Common myeloid progenitor, CD34-positive (primary cell): ENCODE measurements around the gene PLEKHG3.
A peak's percentile ranks its signal among the peaks of the same experiment; 100 is the strongest.

ENCODE experiments used
- CTCF ChIA-PET: fragments of 350-600 bp; sonication (Branson Sonifier 250); formaldehyde crosslinking; loops from one replicate; lab custom pipeline; 2021; ENCODE audit warnings: antibody characterized with exemption; lab: Charles Lee
- POLR2A ChIA-PET: fragments of 350-600 bp; sonication (Branson Sonifier 250); formaldehyde crosslinking; loops from one replicate; lab custom pipeline; 2021; ENCODE audit warnings: antibody characterized with exemption; lab: Charles Lee
- DNase-seq, 3 donors: peaks; one replicate each; pipeline versions ENCODE4 v3.0.0 to v3.0.0-alpha.2; 2013
- H3K27ac ChIP-seq, 2 experiments: 1 replicate in 1 of 2; 2 replicates in 1 of 2; pipeline ENCODE4 v1.7.0; 2013; ENCODE audit warnings: inconsistent platforms in 2 of 2, low read length in 2 of 2, mild to moderate bottlenecking in 2 of 2, low read depth in 1 of 2, moderate library complexity in 1 of 2; ENCODE audit not compliant: severe bottlenecking in 2 of 2, insufficient read depth in 1 of 2, poor library complexity in 1 of 2
- H3K27me3 ChIP-seq, 5 experiments: replicated peaks in 2 of 5; 1 replicate in 3 of 5; 2 replicates in 2 of 5; pipeline versions ENCODE4 v1.6.1 to v1.7.0; 2013; ENCODE audit warnings: low read length in 4 of 5, mild to moderate bottlenecking in 2 of 5, moderate library complexity in 2 of 5, inconsistent platforms in 1 of 5; ENCODE audit not compliant: insufficient read depth in 5 of 5, control insufficient read depth in 4 of 5
- H3K36me3 ChIP-seq, 4 experiments: 1 replicate in 2 of 4; 2 replicates in 2 of 4; pipeline versions ENCODE4 v1.6.1 to v1.7.0; 2013; ENCODE audit warnings: low read length in 3 of 4, control low read depth in 1 of 4, mild to moderate bottlenecking in 1 of 4; ENCODE audit not compliant: control insufficient read depth in 4 of 4, insufficient read depth in 4 of 4
- H3K4me1 ChIP-seq, 4 experiments: 1 replicate in 3 of 4; 2 replicates in 1 of 4; pipeline versions ENCODE4 v1.6.1 to v1.7.1; 2013; ENCODE audit warnings: low read length in 3 of 4, mild to moderate bottlenecking in 3 of 4, control low read depth in 1 of 4, inconsistent platforms in 1 of 4, moderate library complexity in 1 of 4; ENCODE audit not compliant: control insufficient read depth in 4 of 4, insufficient read depth in 4 of 4; ENCODE audit errors: control extremely low read depth in 1 of 4
- H3K4me3 ChIP-seq, 7 experiments: 1 replicate in 4 of 7; 2 replicates in 3 of 7; pipeline versions ENCODE4 v1.5.1 to v1.7.0; 2013; ENCODE audit warnings: mild to moderate bottlenecking in 7 of 7, low read length in 6 of 7, moderate library complexity in 6 of 7, inconsistent platforms in 2 of 7, low read depth in 2 of 7, control low read depth in 1 of 7; ENCODE audit not compliant: insufficient read depth in 4 of 7, control insufficient read depth in 1 of 7; ENCODE audit errors: extremely low read depth in 1 of 7
- H3K9me3 ChIP-seq, 5 experiments: 1 replicate in 4 of 5; 2 replicates in 1 of 5; pipeline versions ENCODE4 v1.6.1 to v1.7.1; 2013; ENCODE audit warnings: low read length in 4 of 5, mild to moderate bottlenecking in 2 of 5, inconsistent platforms in 1 of 5, low read depth in 1 of 5, moderate library complexity in 1 of 5; ENCODE audit not compliant: control insufficient read depth in 4 of 5, insufficient read depth in 2 of 5; ENCODE audit errors: control extremely low read depth in 1 of 5
- WGBS: methylation state at CpG from one replicate; pipeline ENCODE4 v1.1.5; 2013; ENCODE audit not compliant: insufficient coverage; 5-methylcytosine and 5-hydroxymethylcytosine counted together

Gene PLEKHG3

GRCh38 chr14:64696355-64696857 is 7.8 kb upstream of the PLEKHG3 start:
- Histone ChIP-seq H3K4me1 (peaks cover 9 to 57% (median 12%) of the 10 kb centered on the region in 4 experiments), H3K4me3 (no peak overlapping the region), H3K9me3 (no peaks in the 10 kb centered on the region), H3K27ac (no peak overlapping the region), H3K27me3 (peaks cover 0 to 20% (median 7%) of the 10 kb centered on the region in 5 experiments), H3K36me3 (no peaks in the 10 kb centered on the region)
- ChIA-PET CTCF (interaction anchor here (0.5 to 1.6 kb wide), 5 partner anchors 15 to 88 kb away, joined by 3 to 5 read pairs (median 4); no protein-coding TSS in a partner anchor), POLR2A (no interaction called here)
- WGBS = 74% methylated on average over 4 of the region's 4 CpGs
- peak in 1 of 3 donors; percentile 22 for DNase-seq

GRCh38 chr14:64698903-64699302 is 5.3 kb upstream of the PLEKHG3 start:
- Histone ChIP-seq H3K27ac (no peak overlapping the region), H3K36me3 (no peaks in the 10 kb centered on the region), H3K4me3 (peak overlapping the region in 3 of 7 experiments; percentile 6 to 32 (median 19)), H3K4me1 (peaks cover 13 to 73% (median 25%) of the 10 kb centered on the region in 4 experiments), H3K27me3 (peaks cover 0 to 39% (median 29%) of the 10 kb centered on the region in 5 experiments), H3K9me3 (no peaks in the 10 kb centered on the region)
- POLR2A ChIA-PET = interaction anchor here (0.9 to 1.0 kb wide), 2 partner anchors 45 to 216 kb away, joined by 3 read pairs; no protein-coding TSS in a partner anchor
- DNase-seq = peak; percentile 51 to 79 (median 79)
- CTCF ChIA-PET = interaction anchor here (0.9 to 2.4 kb wide), 10 partner anchors 7 to 73 kb away, joined by 3 to 14 read pairs (median 4); no protein-coding TSS in a partner anchor
- WGBS = 38% methylated on average over 7 of the region's 7 CpGs

- Histone ChIP-seq H3K36me3 (no peaks in the 10 kb centered on the region), H3K4me1 (peaks cover 13 to 80% (median 38%) of the 10 kb centered on the region in 4 experiments), H3K27me3 (peaks cover 0 to 49% (median 33%) of the 10 kb centered on the region in 5 experiments), H3K4me3 (no peak overlapping the region), H3K9me3 (no peaks in the 10 kb centered on the region), H3K27ac (no peak overlapping the region)
- POLR2A ChIA-PET = no interaction called here
- WGBS = 100% methylated on average over 2 of the region's 2 CpGs
- CTCF ChIA-PET = interaction anchor here (1.2 to 1.9 kb wide), 2 partner anchors 8 to 16 kb away, joined by 3 to 5 read pairs; no protein-coding TSS in a partner anchor
- no peak for DNase-seq
Measured at GRCh38 chr14:64700290-64700689, 3.9 kb upstream of the PLEKHG3 start.

- CTCF ChIA-PET = interaction anchor here (1.2 to 1.9 kb wide), 2 partner anchors 9 to 17 kb away, joined by 3 to 5 read pairs; no protein-coding TSS in a partner anchor
- Histone ChIP-seq H3K9me3 (no peaks in the 10 kb centered on the region), H3K4me1 (peaks cover 13 to 86% (median 44%) of the 10 kb centered on the region in 4 experiments), H3K27ac (no peak overlapping the region), H3K27me3 (peaks cover 0 to 55% (median 34%) of the 10 kb centered on the region in 5 experiments), H3K36me3 (no peaks in the 10 kb centered on the region), H3K4me3 (no peak overlapping the region)
- 93% methylated on average over 2 of the region's 4 CpGs for WGBS
- POLR2A ChIA-PET = no interaction called here
- DNase-seq = no peak
Measured at GRCh38 chr14:64700894-64701293, 3.3 kb upstream of the PLEKHG3 start.

- H3K36me3 ChIP-seq = no peaks in the 10 kb centered on the region
- no peak for DNase-seq
- ChIA-PET POLR2A (no interaction called here), CTCF (interaction anchor here (0.6 to 1.2 kb wide), 2 partner anchors 9 to 220 kb away, joined by 3 to 4 read pairs; no protein-coding TSS in a partner anchor)
- 80% methylated on average over 1 of the region's 1 CpG for WGBS
- H3K27me3 ChIP-seq = peaks cover 0 to 61% (median 34%) of the 10 kb centered on the region in 5 experiments
- H3K4me3 ChIP-seq = no peak overlapping the region
- no peaks in the 10 kb centered on the region for H3K9me3 ChIP-seq
- peaks cover 18 to 88% (median 48%) of the 10 kb centered on the region in 4 experiments for H3K4me1 ChIP-seq
- H3K27ac ChIP-seq = no peak overlapping the region
Measured at GRCh38 chr14:64701660-64702059, 2.6 kb upstream of the PLEKHG3 start.

- H3K36me3 ChIP-seq = no peaks in the 10 kb centered on the region
- 17% methylated on average over 24 of the region's 25 CpGs for WGBS
- H3K4me1 ChIP-seq = peaks cover 18 to 93% (median 52%) of the 10 kb centered on the region in 4 experiments
- POLR2A ChIA-PET = no interaction called here
- no peak overlapping the region for H3K27ac ChIP-seq
- H3K9me3 ChIP-seq = no peaks in the 10 kb centered on the region
- CTCF ChIA-PET = interaction anchor here (0.6 kb wide), 1 partner anchor 219 kb away, joined by 4 read pairs; no protein-coding TSS in a partner anchor
- peak overlapping the region in 2 of 7 experiments; percentile 20 to 67 for H3K4me3 ChIP-seq
- DNase-seq = no peak
- peaks cover 0 to 66% (median 34%) of the 10 kb centered on the region in 5 experiments for H3K27me3 ChIP-seq
Measured at GRCh38 chr14:64702493-64703394, 1.5 kb upstream of the PLEKHG3 start.
